OCI-LY3 (cell line): ENCODE measurements around the gene MRTFA.

Experiments used
- CTCF ChIP-seq: fragments of 200-600, 300-600 bp; sonication (generic); IDR thresholded peaks from 2 replicates; pipeline ENCODE4 v1.5.1; 2014; ENCODE audit warnings: antibody characterized with exemption, low read length, low read depth
- EZH2phosphoT487 ChIP-seq: fragments of 200-600 bp; shearing (Covaris generic); IDR thresholded peaks from 2 replicates; pipeline ENCODE4 v1.6.1; 2018; ENCODE audit warnings: antibody characterized with exemption, mixed run types, low read depth

GRCh38 chr22:40422558-40423309 lies 213.8 kb downstream of the MRTFA start:
- TF ChIP-seq CTCF (no peak), EZH2phosphoT487 (no peak)
